Liver (tissue), 9 donors: ENCODE measurements around the gene GATA6. TPM values are rescaled to one million over a fixed set of nuclear protein-coding genes. Genes with fewer than 3 reads are reported as not detected.

Experiments used
- DNase-seq: peaks from one replicate; pipeline ENCODE4 v3.0.0-alpha.2; 2017; ENCODE audit warnings: low spot score
- H3K27ac ChIP-seq, 2 donors: one replicate each; pipeline ENCODE4 v1.7.0; 2013; ENCODE audit warnings: inconsistent platforms in 2 of 2, low read length in 2 of 2, control low read depth in 1 of 2, low read depth in 1 of 2, mild to moderate bottlenecking in 1 of 2
- H3K27me3 ChIP-seq, 4 donors: one replicate each; pipeline versions ENCODE4 v1.6.1 to v1.7.0; 2013; ENCODE audit warnings: low read length in 3 of 4, inconsistent platforms in 1 of 4, mild to moderate bottlenecking in 1 of 4, moderate library complexity in 1 of 4; ENCODE audit not compliant: control insufficient read depth in 4 of 4, insufficient read depth in 4 of 4
- H3K36me3 ChIP-seq, 4 donors: one replicate each; pipeline versions ENCODE4 v1.6.1 to v1.7.0; 2013; ENCODE audit warnings: low read length in 3 of 4, mild to moderate bottlenecking in 3 of 4, low read depth in 1 of 4, moderate library complexity in 1 of 4; ENCODE audit not compliant: control insufficient read depth in 4 of 4, insufficient read depth in 3 of 4
- H3K4me1 ChIP-seq, 4 donors: one replicate each; pipeline versions ENCODE4 v1.6.1 to v1.7.0; 2013; ENCODE audit warnings: low read length in 3 of 4, mild to moderate bottlenecking in 3 of 4, moderate library complexity in 1 of 4; ENCODE audit not compliant: control insufficient read depth in 4 of 4, insufficient read depth in 4 of 4
- H3K4me3 ChIP-seq, 3 donors: one replicate each; pipeline versions ENCODE4 v1.6.1 to v1.7.0; 2013; ENCODE audit warnings: low read length in 3 of 3, control low read depth in 1 of 3, low read depth in 1 of 3, mild to moderate bottlenecking in 1 of 3
- H3K9ac ChIP-seq, 2 donors: one replicate each; pipeline ENCODE4 v1.7.0; 2013; ENCODE audit warnings: low read length in 2 of 2, mild to moderate bottlenecking in 2 of 2, moderate library complexity in 2 of 2, control low read depth in 1 of 2, low read depth in 1 of 2
- H3K9me3 ChIP-seq, 4 donors: one replicate each; pipeline versions ENCODE4 v1.6.1 to v1.7.0; 2013; ENCODE audit warnings: low read length in 3 of 4; ENCODE audit not compliant: control insufficient read depth in 4 of 4
- ATF3 ChIP-seq: IDR thresholded peaks from 2 replicates; pipeline ENCODE4 v1.6.1; 2016; ENCODE audit warnings: antibody characterized with exemption
- CTCF ChIP-seq: fragments of 150-350 bp; IDR thresholded peaks from 2 replicates; pipeline ENCODE4 v1.5.1; 2017; ENCODE audit warnings: improper control_type of control experiment, low read depth, low read length; ENCODE audit not compliant: missing input control
- EGR1 ChIP-seq, 2 donors: IDR thresholded peaks; 2 replicates each; pipeline ENCODE4 v1.6.1; 2016 to 2018; ENCODE audit warnings: antibody characterized with exemption in 2 of 2, low read depth in 2 of 2
- FOXA1 ChIP-seq: IDR thresholded peaks from 2 replicates; pipeline ENCODE4 v1.6.1; 2016; ENCODE audit warnings: antibody characterized with exemption
- FOXA2 ChIP-seq: IDR thresholded peaks from 2 replicates; pipeline ENCODE4 v1.6.1; 2016; ENCODE audit warnings: antibody characterized with exemption
- GABPA ChIP-seq, 2 donors: IDR thresholded peaks in 1 of 2; conservative IDR thresholded peaks in 1 of 2; 2 replicates each; pipeline ENCODE4 v1.6.1; 2016; ENCODE audit warnings: antibody characterized with exemption in 2 of 2, mild to moderate bottlenecking in 1 of 2, moderate library complexity in 1 of 2
- HNF4A ChIP-seq, 2 donors: conservative IDR thresholded peaks; 2 replicates each; pipeline ENCODE4 v1.6.1; 2016; ENCODE audit warnings: antibody characterized with exemption in 2 of 2, mild to moderate bottlenecking in 2 of 2
- HNF4G ChIP-seq: IDR thresholded peaks from 2 replicates; pipeline ENCODE4 v1.6.1; 2016; ENCODE audit warnings: antibody characterized with exemption
- JUND ChIP-seq, 2 donors: IDR thresholded peaks; 2 replicates each; pipeline ENCODE4 v1.6.1; 2016; ENCODE audit warnings: antibody characterized with exemption in 2 of 2
- NR2F2 ChIP-seq: IDR thresholded peaks from 2 replicates; pipeline ENCODE4 v1.6.1; 2016; ENCODE audit warnings: antibody characterized with exemption
- RAD21 ChIP-seq, 2 donors: IDR thresholded peaks; 2 replicates each; pipeline ENCODE4 v1.6.1; 2016; ENCODE audit warnings: antibody characterized with exemption in 2 of 2, mild to moderate bottlenecking in 2 of 2
- REST ChIP-seq: IDR thresholded peaks from 2 replicates; pipeline ENCODE4 v1.6.1; 2016; ENCODE audit warnings: antibody characterized with exemption, mild to moderate bottlenecking
- RXRA ChIP-seq, 2 donors: IDR thresholded peaks; 2 replicates each; pipeline ENCODE4 v1.6.1; 2017 to 2018; ENCODE audit warnings: antibody characterized with exemption in 2 of 2, mild to moderate bottlenecking in 1 of 2
- TAF1 ChIP-seq: conservative IDR thresholded peaks from 2 replicates; pipeline ENCODE4 v1.6.1; 2016; ENCODE audit warnings: antibody characterized with exemption, mild to moderate bottlenecking
- YY1 ChIP-seq: IDR thresholded peaks from 2 replicates; pipeline ENCODE4 v1.6.1; 2016; ENCODE audit warnings: antibody characterized with exemption, mild to moderate bottlenecking
- WGBS: extraction: QIAGEN DNeasy Blood & Tissue Kit; methylation state at CpG from one replicate; pipeline ENCODE4 v1.1.7; 2013; 5-methylcytosine and 5-hydroxymethylcytosine counted together
- polyA plus RNA-seq, 2 donors: library from polyadenylated mRNA; stranded (reverse) in 1 of 2; unstranded in 1 of 2; fragments of 200-250 nt in 1 of 2; fragments of >200 nt in 1 of 2; fragmentation: Nextera tagmentation in 1 of 2; extraction: Ambion mirVana in 1 of 2; gene quantifications; one replicate each; pipeline versions ENCODE4 v1.2.1 to v1.2.3, GENCODE V29; 2013 to 2015
- total RNA-seq, 2 donors: library from RNA; depleted of rRNA; stranded (reverse); fragments of >200 nt; gene quantifications; one replicate each; pipeline ENCODE4 v1.2.3, GENCODE V29; 2014
- TF ChIP-seq, protein P1 (sequence below): IDR thresholded peaks from 2 replicates; pipeline ENCODE4 v1.6.1; 2016; ENCODE audit warnings: antibody characterized with exemption
- donor health status: healthy.
- donor health status: healthy.
- donor health status: healthy.
- donor health status: healthy.
- donor health status: healthy.

The GATA6 gene
- total and polyA plus RNA-seq, 4 donors = 1.8 to 6.6 (median 4.9) TPM

- H3K4me1 ChIP-seq = no peaks in the 10 kb centered on the region
- H3K36me3 ChIP-seq = no peaks in the 10 kb centered on the region
- WGBS = 91% methylated on average over 1 of the region's 1 CpG
- DNase-seq = no peak
- H3K9me3 ChIP-seq = peaks cover 0 to 4% (median 0%) of the 10 kb centered on the region in 4 donors
- H3K9ac ChIP-seq = no peak overlapping the region
- TF ChIP-seq GABPA (IDR thresholded peaks at IDR 0.05 in 1 of 2, conservative IDR thresholded peaks at IDR 0.05 in 1 of 2) (no peak), ATF3 (no peak), HNF4G (no peak), RAD21 (IDR thresholded peaks at IDR 0.05) (no peak), JUND (IDR thresholded peaks at IDR 0.05) (no peak), TAF1 (no peak), FOXA2 (no peak)
- TF ChIP-seq, protein P1, sequence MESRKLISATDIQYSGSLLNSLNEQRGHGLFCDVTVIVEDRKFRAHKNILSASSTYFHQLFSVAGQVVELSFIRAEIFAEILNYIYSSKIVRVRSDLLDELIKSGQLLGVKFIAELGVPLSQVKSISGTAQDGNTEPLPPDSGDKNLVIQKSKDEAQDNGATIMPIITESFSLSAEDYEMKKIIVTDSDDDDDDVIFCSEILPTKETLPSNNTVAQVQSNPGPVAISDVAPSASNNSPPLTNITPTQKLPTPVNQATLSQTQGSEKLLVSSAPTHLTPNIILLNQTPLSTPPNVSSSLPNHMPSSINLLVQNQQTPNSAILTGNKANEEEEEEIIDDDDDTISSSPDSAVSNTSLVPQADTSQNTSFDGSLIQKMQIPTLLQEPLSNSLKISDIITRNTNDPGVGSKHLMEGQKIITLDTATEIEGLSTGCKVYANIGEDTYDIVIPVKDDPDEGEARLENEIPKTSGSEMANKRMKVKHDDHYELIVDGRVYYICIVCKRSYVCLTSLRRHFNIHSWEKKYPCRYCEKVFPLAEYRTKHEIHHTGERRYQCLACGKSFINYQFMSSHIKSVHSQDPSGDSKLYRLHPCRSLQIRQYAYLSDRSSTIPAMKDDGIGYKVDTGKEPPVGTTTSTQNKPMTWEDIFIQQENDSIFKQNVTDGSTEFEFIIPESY = no peak
- H3K27me3 ChIP-seq = no peaks in the 10 kb centered on the region
- H3K4me3 ChIP-seq = no peak overlapping the region
- no peak overlapping the region for H3K27ac ChIP-seq
Measured at GRCh38 chr18:22124970-22125369, 44.4 kb upstream of the GATA6 start.

DNA sequence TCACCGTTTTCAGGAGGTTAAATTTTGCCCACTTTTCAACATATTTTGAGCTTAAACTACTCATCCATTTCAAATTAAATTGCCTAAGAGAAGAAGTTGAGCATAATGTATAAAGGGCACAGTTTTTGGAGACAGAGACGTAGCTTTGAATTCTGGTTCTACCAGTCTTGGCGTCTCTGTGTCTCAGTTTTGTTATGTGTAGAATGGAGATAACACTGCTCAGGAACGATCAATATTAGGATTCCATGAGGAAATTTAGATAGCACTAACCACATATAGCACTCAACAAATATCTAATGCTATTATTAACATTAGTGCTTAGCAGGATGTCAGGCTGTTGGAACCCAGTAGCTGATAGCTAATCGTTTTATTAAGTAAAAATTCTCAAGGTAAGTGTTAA is 40.4 kb upstream of the GATA6 start:
- H3K36me3 ChIP-seq = no peaks in the 10 kb centered on the region
- no peaks in the 10 kb centered on the region for H3K27me3 ChIP-seq
- no peak for DNase-seq
- H3K4me3 ChIP-seq = no peak overlapping the region
- H3K27ac ChIP-seq = no peak overlapping the region
- WGBS = 70% methylated on average over 5 of the region's 5 CpGs
- no peaks in the 10 kb centered on the region for H3K9me3 ChIP-seq
- no peaks in the 10 kb centered on the region for H3K4me1 ChIP-seq
- TF ChIP-seq REST (no peak), YY1 (no peak), FOXA1 (no peak), CTCF (no peak), HNF4A (conservative IDR thresholded peaks at IDR 0.05) (no peak), RXRA (IDR thresholded peaks at IDR 0.05) (no peak), TAF1 (no peak), GABPA (IDR thresholded peaks at IDR 0.05 in 1 of 2, conservative IDR thresholded peaks at IDR 0.05 in 1 of 2) (no peak), EGR1 (IDR thresholded peaks at IDR 0.05; ENCODE audit: low read depth in 2 of 2) (no peak), NR2F2 (no peak)
- TF ChIP-seq, protein P1 = no peak
- H3K9ac ChIP-seq = no peak overlapping the region
